RWPE2 (cell line): ENCODE results near the gene TCTN1.

Source experiments
- ATAC-seq: fragments of 200-7000 bp; cut with Tn5 transposase; 3 replicates; pipeline ENCODE4 v1.9.1; 2021; ENCODE audit warnings: low read depth
- DNase-seq: peaks from one replicate; pipeline ENCODE4 v3.0.0-alpha.2; 2020; ENCODE audit warnings: low spot score
- H3K27ac ChIP-seq: fragments of 450-650 bp; 2 replicates; pipeline ENCODE4 v1.5.1; 2017; ENCODE audit warnings: mild to moderate bottlenecking; ENCODE audit not compliant: poor library complexity, severe bottlenecking
- H3K27me3 ChIP-seq: fragments of 250-450 bp; sonication (Bioruptor Pico); 2 replicates; pipeline ENCODE4 v1.5.1; 2021; ENCODE audit warnings: mild to moderate bottlenecking, moderate library complexity; ENCODE audit not compliant: insufficient read depth, poor library complexity, severe bottlenecking
- H3K36me3 ChIP-seq: fragments of 250-450 bp; sonication (Bioruptor Pico); 2 replicates; pipeline ENCODE4 v1.5.1; 2020; ENCODE audit warnings: low read depth, mild to moderate bottlenecking, moderate library complexity
- H3K4me1 ChIP-seq: fragments of 250-450 bp; sonication (Bioruptor Pico); 2 replicates; pipeline ENCODE4 v1.5.1; 2021; ENCODE audit warnings: mild to moderate bottlenecking, moderate library complexity; ENCODE audit not compliant: insufficient read depth, poor library complexity, severe bottlenecking
- H3K4me3 ChIP-seq: fragments of 250-450 bp; sonication (Bioruptor Pico); 2 replicates; pipeline ENCODE4 v1.5.1; 2021; ENCODE audit warnings: mild to moderate bottlenecking, moderate library complexity; ENCODE audit not compliant: severe bottlenecking
- H3K9me3 ChIP-seq: fragments of 250-450 bp; sonication (Bioruptor Pico); 2 replicates; pipeline ENCODE4 v1.5.1; 2021; ENCODE audit warnings: mild to moderate bottlenecking, moderate library complexity; ENCODE audit not compliant: severe bottlenecking
- CTCF ChIP-seq: fragments of 450-650 bp; IDR thresholded peaks from one replicate; pipeline ENCODE4 v1.5.1; 2017; ENCODE audit warnings: mild to moderate bottlenecking, moderate library complexity; ENCODE audit not compliant: poor library complexity, severe bottlenecking

TCTN1 gene

GRCh38 chr12:110638796-110639195, 24.9 kb downstream of the TCTN1 start:
- no peaks in the 10 kb centered on the region for H3K27me3 ChIP-seq
- peaks cover 4% of the 10 kb centered on the region for H3K4me1 ChIP-seq

GRCh38 chr12:110639336-110640141, 25.6 kb downstream of the TCTN1 start:
- no peak overlapping the region for H3K4me3 ChIP-seq
- peaks cover 4% of the 10 kb centered on the region for H3K4me1 ChIP-seq
- H3K27ac ChIP-seq = no peak overlapping the region
- no peak for TF ChIP-seq CTCF
- peak; percentile 65 for ATAC-seq
- no peak for DNase-seq
- H3K9me3 ChIP-seq = no peaks in the 10 kb centered on the region
- H3K27me3 ChIP-seq = no peaks in the 10 kb centered on the region
- H3K36me3 ChIP-seq = 0 out of 2 replicates have a peak, but pooled peaks cover 5% of the 10 kb centered on the region

More at GRCh38 chr12:110638796-110639195, 24.9 kb downstream of the TCTN1 start:
- H3K4me3 ChIP-seq = no peak overlapping the region
- no peak for TF ChIP-seq CTCF
- 0 out of 2 replicates have a peak, but pooled peaks cover 9% of the 10 kb centered on the region for H3K36me3 ChIP-seq
- DNase-seq (no peak), ATAC-seq (no peak)
- H3K27ac ChIP-seq = no peak overlapping the region
- no peaks in the 10 kb centered on the region for H3K9me3 ChIP-seq

- peaks cover 4% of the 10 kb centered on the region for H3K4me1 ChIP-seq
- no peak for ATAC-seq
- H3K27ac ChIP-seq = no peak overlapping the region
- H3K27me3 ChIP-seq = no peaks in the 10 kb centered on the region
- H3K36me3 ChIP-seq = 0 out of 2 replicates have a peak, but pooled peaks cover 5% of the 10 kb centered on the region
- no peaks in the 10 kb centered on the region for H3K9me3 ChIP-seq
- TF ChIP-seq CTCF = no peak
- DNase-seq = no peak
- no peak overlapping the region for H3K4me3 ChIP-seq
Observed at GRCh38 chr12:110640275-110641025, 26.5 kb downstream of the TCTN1 start.

- no peak overlapping the region for H3K27ac ChIP-seq
- no peak for TF ChIP-seq CTCF
- no peak for ATAC-seq
- H3K27me3 ChIP-seq = no peaks in the 10 kb centered on the region
- no peaks in the 10 kb centered on the region for H3K9me3 ChIP-seq
- H3K4me1 ChIP-seq = peaks cover 4% of the 10 kb centered on the region
- no peak overlapping the region for H3K4me3 ChIP-seq
- 0 out of 2 replicates have a peak, but pooled peaks cover 5% of the 10 kb centered on the region for H3K36me3 ChIP-seq
- DNase-seq = no peak
Observed at GRCh38 chr12:110641521-110641920, 27.6 kb downstream of the TCTN1 start.
